Activated effector memory CD4-positive, alpha-beta T cell treated with anti-CD3 and anti-CD28 coated beads, Interleukin-2, amount 50 U/mL, for 16 hours (primary cell): ENCODE results near the gene CDCP1.

ENCODE experiments used
- DNase-seq: peaks from one replicate; pipeline ENCODE4 v3.0.0-alpha.2; 2020

Gene CDCP1, protein sequence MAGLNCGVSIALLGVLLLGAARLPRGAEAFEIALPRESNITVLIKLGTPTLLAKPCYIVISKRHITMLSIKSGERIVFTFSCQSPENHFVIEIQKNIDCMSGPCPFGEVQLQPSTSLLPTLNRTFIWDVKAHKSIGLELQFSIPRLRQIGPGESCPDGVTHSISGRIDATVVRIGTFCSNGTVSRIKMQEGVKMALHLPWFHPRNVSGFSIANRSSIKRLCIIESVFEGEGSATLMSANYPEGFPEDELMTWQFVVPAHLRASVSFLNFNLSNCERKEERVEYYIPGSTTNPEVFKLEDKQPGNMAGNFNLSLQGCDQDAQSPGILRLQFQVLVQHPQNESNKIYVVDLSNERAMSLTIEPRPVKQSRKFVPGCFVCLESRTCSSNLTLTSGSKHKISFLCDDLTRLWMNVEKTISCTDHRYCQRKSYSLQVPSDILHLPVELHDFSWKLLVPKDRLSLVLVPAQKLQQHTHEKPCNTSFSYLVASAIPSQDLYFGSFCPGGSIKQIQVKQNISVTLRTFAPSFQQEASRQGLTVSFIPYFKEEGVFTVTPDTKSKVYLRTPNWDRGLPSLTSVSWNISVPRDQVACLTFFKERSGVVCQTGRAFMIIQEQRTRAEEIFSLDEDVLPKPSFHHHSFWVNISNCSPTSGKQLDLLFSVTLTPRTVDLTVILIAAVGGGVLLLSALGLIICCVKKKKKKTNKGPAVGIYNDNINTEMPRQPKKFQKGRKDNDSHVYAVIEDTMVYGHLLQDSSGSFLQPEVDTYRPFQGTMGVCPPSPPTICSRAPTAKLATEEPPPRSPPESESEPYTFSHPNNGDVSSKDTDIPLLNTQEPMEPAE

DNA sequence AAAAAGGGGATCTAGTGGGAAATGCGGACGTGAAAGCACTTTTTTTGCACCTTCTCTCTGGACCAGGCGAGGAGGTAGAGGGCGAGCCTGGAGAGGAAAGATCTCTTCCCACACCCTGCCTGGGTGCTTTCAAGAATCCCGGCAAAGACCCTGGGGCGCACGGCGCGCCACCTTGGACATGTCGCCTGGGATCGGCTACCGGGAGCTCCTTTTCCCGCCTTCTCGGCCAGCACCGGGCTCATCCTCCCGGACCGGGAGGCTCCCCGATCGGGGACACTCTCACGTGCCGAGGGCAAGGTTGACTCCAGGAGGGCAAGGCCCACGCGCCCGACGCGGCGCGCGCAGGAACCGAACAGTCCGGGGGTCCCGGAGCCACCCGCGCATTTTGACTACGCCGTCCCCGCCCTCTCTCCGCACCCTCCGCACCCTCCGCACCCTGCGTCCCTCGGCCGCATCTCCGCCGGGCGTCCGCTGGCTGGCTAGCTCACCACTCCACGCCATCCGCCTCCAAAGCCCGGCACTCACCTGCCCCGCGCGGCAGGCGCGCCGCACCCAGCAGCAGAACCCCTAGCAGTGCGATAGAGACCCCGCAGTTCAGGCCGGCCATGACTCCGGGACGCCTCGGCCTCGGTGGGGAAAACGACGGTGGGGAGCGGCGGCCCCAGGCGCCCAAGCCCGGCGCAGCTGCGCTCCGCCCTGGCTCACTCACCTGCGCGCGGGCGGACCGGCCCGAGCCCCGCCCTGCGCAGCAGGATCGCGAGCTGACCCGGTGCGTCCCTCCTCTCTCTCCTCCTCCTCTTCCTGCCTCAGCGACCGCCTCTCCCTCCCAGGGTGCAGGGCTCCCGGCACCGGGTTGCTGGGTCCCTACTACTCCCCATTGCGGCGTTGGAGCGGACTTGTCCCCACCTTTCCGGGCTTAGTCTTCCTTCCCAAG is at the start of gene CDCP1:
CDCP1 (minus strand) TSS at position 698 of the 934 bp plus-strand sequence; CDS start at position 607, 91 bp downstream.
- no peak for DNase-seq

GRCh38 chr3:45194791-45195190 is 48.6 kb upstream of the CDCP1 start:
- DNase-seq: no peak

- no peak for DNase-seq
Measured at GRCh38 chr3:45191924-45192417, 45.8 kb upstream of the CDCP1 start.

DNA sequence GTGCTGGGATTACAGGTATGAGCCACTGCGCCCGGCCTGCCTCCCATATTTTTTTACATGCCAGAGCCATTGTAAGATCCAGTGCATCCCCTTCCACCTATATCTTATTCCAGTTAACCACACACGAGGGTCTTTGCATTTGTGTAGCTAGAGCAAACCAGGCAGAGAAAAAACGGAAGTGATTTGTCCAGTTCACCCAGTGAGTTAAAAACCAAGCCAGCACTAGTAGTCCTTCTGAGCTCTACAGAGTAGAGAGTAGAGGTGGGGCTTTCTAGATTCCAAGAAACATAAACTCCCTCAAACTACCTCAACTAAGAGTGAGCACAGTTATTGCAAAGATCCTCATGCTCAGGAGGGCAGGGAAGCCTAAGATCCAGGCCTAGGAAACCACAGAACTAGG is 45.2 kb upstream of the CDCP1 start:
- DNase-seq: no peak

DNA sequence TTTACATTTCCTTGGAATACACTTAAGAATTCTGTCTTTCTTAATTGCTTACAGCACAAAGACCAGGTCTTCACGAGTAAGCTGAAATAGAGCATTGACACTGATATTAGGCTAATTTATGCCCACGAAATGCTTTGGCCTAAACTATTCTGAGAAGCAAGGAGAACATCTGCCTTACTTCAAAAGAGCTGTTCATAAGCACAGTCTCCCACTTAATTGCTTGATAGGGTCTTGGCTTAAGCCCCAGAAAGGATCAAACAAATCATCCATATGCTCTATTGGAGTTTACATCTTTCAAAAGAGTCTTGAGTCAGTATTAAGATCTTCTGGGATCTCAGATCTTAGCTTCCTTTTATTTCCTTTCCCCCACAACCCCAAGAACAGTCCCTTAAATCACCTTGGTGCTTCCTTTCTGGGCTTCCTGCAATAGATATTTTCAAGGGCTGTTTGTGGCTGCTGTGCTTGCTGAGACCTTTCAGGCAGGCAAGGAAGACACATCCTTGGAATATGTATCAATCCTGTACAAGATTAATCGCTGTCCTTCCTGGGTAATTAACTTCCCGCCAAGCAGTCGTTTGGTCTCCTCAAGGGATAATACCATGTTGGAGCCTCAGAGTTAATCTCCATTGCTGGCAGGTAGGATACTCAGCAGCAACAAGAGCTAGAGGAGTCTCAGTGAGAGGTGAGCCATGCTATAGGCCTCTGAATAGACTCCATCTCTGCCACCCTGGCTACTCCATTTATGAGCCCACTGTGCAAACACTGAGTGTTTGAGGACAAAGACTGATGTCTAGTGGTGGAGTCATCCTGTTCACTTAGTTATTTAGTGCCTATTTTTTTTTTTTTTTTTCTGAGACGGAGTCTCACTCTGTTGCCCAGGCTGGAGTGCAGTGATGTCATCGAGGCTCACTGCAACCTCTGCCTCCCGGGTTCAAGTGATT is 42.8 kb upstream of the CDCP1 start:
- DNase-seq: no peak

DNA sequence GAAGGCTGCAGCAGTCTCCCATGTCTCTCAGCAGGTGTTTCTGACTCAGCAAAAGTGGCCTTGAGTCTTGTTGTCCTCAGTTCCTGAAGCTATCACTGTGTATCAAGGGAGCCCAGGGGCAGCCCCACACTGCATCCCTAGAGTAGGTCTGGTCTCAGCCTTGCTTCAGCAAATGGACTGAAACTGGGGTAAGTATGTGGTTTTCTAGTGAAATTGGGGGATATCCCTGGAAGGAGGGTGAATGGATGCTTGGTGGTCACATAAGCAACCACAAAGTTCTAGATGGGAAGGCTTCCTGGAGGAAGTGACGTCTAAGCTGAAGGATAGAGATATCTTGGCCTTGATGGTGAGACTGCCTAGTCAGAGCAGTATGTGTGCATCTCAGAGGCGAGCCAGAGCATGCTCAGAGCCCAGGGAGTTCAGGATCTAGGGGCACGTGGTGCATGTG is 41.5 kb upstream of the CDCP1 start:
- no peak for DNase-seq

DNA sequence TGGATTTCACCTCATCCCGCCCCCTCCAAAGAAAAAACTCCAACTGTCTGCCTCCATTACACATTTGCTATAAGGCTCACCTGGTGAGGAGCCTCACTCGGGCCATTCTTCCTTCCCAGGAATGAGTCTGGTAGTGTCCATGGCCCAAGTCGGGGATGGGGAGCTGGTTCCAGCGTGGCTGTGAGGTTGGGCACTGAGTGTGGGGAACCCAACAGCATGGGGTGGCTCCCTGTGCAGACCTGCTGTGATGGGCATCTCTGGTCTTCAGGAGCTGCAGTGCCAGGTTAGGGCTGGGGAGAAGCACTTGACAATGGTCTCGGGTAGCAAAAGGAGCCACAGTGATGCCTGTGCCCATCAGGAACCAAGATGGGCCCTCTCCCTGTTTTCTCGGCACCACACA is 40.7 kb upstream of the CDCP1 start:
- no peak for DNase-seq

- no peak for DNase-seq
Measured at GRCh38 chr3:45185461-45185860, 39.3 kb upstream of the CDCP1 start.

DNA sequence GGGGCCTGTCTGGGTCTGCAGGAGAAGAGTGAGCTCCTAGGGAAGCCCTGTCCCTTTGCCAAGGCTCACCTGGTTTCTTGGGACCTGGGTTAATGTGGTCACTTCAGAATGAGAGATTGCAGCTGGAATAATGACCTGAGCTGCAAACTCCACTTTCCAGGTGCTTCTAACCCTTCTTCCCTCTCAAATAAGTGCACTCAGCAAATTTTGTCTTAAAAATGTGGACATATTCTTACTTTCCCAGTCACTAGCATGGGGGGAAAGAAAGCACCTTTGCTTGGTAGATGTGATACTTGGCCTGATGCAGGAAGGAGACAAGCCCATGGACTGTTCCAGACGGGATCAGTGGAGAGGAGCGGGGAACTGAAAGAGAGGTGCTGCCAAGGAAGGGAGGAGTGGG is 38.9 kb upstream of the CDCP1 start:
- DNase-seq: no peak

GRCh38 chr3:45183872-45184262 is 37.7 kb upstream of the CDCP1 start:
- no peak for DNase-seq

DNA sequence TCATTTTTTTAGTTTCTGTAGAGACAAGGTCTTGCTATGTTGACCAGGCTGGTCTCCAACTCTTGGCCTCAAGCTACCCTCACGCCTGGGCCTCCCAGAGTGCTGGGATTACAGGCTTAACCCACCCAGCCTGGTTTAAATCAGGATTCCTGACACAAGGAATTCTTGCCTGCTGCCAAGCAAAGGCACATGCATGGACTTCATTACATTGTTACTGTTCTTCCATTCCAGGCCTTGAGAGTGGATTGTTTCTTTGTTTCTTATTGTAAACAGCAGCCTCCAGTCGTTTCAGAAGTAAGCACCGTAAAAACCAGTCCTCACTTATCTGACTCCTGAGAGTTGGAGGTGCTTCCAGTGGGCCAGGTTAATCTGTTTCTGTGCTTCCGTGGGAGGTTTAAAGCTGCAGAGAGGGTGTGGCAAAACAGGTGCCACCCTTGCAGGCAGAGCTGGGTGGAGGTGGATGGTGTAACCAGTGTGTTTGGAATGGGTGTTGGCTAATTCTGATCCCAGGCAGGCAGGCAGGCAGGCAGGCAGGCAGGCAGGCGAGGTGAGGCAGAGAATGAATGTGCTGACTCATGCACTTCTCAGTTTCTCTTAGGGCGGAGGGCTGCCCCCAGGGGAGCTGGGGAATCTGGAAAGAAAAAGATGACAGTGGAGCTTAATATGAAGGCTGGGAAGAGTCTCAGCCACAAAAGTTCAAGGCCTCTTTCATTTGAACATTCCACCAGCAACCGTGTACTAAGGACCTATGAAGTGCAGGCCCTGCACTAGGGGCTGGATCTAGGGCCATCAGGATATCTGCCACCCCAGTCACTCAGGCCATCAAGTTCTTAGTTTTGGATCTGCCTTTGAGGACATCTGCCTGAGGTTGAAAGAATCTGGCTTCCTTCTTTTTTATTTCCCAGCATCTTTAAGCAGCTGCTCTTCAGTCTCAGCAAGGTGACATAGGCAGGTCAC is 37.0 kb upstream of the CDCP1 start:
- no peak for DNase-seq

GRCh38 chr3:45181496-45181895 is 35.3 kb upstream of the CDCP1 start:
- no peak for DNase-seq

DNA sequence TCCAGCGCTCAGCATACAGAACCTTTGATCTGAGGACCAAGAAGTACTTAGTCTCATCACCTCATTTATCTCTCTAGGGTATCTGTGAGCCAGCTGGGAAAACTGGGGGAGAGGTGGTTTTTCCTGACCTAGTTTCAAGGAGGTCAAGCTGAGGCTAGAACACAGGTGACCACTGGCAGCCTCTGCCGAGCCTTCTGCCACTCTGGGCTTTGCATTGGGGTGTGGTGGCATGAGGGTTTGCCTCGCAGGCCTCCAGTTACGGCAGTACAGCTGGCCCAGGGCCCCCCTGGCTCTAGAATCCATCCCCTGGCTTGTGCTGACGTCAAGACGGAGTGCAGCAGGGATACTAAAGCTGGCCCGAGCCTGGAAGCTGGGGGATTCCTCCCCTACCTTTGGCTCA is 34.7 kb upstream of the CDCP1 start:
- DNase-seq: no peak

DNA sequence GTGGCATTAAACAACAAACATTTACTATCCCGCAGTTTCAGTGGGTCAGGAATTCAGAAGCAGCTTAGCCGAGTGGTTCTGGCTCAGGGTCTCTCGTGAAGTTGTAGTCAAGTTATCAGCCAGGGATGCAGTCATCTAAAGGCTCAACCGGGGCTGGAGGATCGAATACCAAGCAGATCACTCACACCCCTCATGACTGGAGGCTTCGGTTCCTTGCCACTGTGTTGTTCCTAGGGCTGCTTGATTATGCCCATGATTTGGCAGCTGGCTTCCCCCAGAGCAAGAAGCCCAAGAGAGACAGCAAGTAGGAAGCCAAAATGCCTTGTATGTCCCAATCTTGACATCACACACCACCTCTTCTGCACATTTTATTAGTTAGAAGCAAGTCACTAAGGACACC is 33.9 kb upstream of the CDCP1 start:
- no peak for DNase-seq

DNA sequence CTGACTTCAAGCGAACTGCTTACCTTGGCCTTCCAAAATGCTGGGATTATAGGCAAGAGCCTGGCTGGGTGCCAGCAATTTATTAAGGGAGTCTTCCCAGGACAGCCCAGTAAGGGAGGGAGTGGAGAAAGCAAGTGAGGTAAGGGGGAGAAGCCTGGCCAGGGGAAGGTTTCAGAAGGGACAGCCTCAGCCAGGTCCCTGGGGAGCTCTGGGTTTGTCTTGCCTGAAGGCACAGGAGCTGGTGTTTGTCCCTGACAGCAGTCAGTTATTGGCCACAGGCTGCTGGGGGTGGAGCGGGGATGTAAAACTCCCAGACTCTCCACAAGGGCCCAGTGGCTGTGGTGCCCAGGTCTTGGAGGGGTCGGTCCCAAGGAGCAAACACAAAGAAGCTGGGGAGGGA is 33.0 kb upstream of the CDCP1 start:
- no peak for DNase-seq

GRCh38 chr3:45178183-45179023 is 32.2 kb upstream of the CDCP1 start:
- DNase-seq: no peak

DNA sequence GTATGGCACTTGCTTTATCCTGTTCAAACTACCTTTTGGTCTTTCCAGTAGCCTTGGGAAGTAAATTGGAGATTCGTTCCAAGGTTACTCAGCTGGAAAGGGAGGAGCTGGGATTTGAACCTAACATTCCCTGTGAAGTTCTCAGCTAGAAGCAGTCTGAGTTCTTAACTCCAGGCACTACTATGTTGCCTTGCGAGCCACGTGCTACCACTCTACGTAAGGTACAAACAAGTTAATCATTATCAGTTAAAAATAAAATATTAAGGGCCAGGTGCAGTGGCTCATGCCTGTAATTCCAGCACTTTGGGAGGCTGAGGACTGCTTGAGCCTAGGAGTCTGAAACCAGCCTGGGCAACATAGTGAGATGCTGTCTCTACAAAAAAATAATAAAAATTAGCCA is 30.7 kb upstream of the CDCP1 start:
- DNase-seq: no peak

DNA sequence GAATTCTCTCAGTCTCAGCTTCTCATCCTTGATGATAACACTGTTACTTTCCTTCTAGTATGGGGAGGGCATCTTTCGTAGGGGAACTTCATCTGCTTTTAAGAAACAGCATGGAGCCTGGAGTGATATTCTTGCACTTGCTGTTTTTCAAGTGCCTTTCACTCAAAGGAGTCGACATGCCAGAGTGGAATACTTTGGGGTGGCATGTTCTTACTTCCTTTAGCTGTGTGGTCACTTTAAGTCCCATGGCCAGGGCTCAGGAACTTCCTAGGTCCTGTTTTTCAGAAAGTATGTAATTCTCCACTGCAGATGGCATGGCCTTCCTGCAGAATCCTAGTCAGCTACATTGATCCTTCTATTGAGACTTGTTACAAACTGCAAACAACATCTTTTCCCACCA is 28.1 kb upstream of the CDCP1 start:
- no peak for DNase-seq

- no peak for DNase-seq
Measured at GRCh38 chr3:45173776-45174175, 27.6 kb upstream of the CDCP1 start.
